PC-9 (cell line): ENCODE data around the gene THOC6.

Source experiments
- CTCF ChIP-seq: fragments of 200-600 bp; sonication (generic); conservative IDR thresholded peaks from 2 replicates; pipeline ENCODE4 v1.6.1; 2017; ENCODE audit warnings: mixed run types, antibody characterized with exemption, mild to moderate bottlenecking, moderate library complexity
- EZH2 ChIP-seq: fragments of 200-600 bp; sonication (generic); IDR thresholded peaks from 2 replicates; pipeline ENCODE4 v1.8.0; 2017; ENCODE audit warnings: antibody characterized with exemption, low read depth

GRCh38 chr16:2981177-2981898 is 42.5 kb upstream of the THOC6 start:
- TF ChIP-seq CTCF (no peak), EZH2 (no peak)
